Activated CD4-positive, alpha-beta T cell treated with anti-CD3 and anti-CD28 coated beads for 4 hours (primary cell): Measurements from ENCODE around the gene NTN1.

Experiments
- DNase-seq, 2 donors: peaks; one replicate each; pipeline ENCODE4 v3.0.0-alpha.2; 2020

NTN1 gene

GRCh38 chr17:9006175-9006767, 15.0 kb upstream of the NTN1 start:
- no peak for DNase-seq

GRCh38 chr17:9007052-9007714, 14.1 kb upstream of the NTN1 start:
- DNase-seq = no peak

DNA sequence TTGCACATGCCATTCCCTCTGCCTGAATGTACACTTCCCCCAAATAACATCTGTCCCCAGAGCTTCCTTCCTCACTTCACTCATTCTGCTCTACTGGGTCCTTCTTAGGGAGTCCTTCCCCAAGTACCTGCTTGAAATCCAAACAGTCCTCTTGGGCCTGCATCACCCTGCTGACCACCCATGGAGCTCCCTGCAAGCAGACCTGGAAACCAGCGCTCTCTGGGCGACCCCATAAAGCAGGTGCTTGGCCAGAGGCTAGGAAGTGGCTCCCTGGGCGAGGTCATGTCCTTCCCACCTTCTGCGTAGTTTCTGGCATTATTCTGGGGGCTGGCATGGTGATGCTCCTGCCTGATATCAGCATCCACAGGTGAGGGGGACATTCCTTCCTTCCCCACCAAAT, 12.2 kb upstream of the NTN1 start:
- DNase-seq = no peak

DNA sequence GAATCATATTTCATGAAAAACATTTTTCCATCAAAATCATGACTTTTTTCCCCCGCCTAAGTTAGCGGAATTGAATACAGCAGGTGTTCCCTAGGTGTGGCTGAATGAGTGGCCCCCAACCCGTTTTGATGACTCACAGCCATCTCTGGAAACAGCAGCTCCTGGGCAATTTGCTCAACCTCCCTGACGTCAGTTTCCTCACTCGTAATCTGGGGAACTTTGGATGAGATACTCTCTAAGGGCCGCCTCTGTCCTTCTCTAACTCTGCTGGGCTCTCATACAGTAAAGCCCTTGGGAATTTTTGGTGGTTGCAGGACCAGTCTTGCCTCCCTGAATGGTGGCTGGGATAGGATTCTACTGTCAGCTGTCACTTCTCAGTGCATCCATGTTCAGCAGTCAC, 11.6 kb upstream of the NTN1 start:
- no peak for DNase-seq

DNA sequence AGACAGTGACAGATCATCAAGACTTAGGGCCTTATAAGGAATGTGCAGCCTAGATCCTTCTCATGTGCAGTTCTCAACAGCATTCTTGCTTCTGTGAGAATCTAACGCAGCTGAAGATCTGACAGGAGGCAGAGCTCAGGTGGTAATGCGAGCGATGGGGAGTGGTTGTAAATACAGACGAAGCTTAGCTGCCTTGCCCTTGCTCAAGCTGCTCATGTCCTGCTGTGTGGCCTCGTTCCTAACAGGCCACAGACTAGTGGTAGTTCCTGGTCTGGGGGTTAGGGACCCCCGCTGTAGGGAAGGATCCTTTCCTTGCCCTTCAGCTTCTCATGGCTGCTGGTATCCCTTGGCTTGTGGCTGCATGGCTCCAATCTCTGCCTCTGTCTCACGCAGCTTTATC, 10.3 kb upstream of the NTN1 start:
- no peak for DNase-seq

DNA sequence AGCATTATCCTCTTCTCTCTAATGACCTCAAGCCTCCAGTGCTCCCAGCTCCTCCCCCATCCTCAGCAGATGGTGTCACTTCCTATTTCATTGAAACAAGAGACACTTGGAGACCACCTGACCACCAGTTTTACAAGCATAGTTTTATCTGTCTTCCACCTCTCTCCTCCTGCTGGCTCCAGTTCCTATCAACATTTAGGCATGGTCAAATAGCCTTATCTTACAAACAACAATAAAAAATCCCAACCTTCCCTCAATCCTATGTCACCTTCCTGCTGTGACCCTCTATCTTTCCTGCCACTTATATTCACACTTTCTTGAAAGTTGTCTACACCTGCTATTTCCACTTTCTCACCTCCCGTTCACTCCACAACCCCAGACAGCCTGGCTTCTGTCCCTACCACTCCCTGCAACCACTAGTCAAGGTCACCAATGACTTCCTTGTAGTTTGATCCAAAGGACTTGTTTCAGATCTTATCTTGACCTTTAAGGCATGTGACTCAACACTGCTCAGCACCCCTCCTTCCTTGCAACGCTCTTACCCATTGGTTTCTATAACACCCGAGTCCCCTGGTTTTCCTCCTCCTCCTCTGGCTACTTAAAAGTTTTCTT, 4.3 kb upstream of the NTN1 start:
- no peak for DNase-seq

GRCh38 chr17:9018726-9019125, 2.6 kb upstream of the NTN1 start:
- DNase-seq = no peak

DNA sequence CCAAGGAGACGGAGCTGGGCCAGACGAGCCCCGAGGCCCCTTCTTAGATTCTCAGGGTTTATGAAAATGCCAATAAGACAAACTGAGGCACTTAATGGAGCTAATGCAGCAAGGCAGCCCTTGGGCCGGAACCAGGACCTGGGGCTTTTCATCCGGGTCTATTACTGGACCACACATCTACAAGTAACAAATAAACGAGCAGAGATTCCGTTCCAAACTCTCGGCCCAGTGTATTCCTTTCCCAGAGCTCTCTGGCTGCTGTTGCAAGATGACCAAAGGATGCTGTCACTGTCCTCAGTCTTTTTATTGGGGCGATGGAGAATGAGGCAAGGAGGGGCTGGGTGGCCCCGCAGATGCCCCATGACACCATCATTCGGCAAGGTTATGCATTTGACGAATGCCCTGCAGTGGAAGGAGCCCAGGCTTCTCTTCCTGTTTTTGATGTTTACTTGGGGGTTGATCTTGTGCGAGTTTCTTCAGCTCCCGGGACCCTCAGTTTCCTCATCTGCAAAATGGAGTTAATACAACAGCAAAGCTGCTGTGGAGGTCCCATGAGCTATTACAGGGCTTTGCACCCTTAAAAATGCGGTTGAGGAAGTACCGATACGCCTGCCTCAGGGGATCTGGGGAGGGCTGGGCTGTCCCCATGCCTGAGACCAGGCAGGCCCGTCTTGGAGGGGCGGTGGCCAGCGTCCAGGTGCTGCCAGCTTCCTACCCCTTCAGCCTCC, 1.1 kb upstream of the NTN1 start:
- no peak for DNase-seq

DNA sequence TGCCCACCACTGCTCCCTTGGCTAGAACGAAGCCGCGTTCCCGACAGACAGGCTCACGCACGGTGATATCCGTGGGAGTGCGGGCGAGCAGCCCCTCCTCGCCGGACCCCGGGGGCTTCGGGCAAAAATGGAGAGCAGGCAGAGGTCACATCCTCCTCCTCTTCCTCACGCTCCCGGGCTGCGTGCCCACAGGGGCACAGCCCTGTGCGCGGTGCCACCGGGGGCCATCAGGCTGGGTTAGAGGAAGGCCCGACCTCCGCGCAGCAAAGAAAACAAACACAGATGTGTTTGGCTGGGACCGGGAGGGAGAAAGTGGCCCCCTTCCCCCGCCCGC, 519 bp upstream of the NTN1 start:
- DNase-seq = no peak

GRCh38 chr17:9021992-9022572, 772 bp downstream of the NTN1 start:
- DNase-seq = no peak

- DNase-seq = no peak
Observed at GRCh38 chr17:9022573-9023391, 1.5 kb downstream of the NTN1 start.

- no peak for DNase-seq
Observed at GRCh38 chr17:9023392-9024218, 2.3 kb downstream of the NTN1 start.

- no peak for DNase-seq
Observed at GRCh38 chr17:9024497-9024896, 3.2 kb downstream of the NTN1 start.

- DNase-seq = no peak
Observed at GRCh38 chr17:9026741-9027140, 5.4 kb downstream of the NTN1 start.

DNA sequence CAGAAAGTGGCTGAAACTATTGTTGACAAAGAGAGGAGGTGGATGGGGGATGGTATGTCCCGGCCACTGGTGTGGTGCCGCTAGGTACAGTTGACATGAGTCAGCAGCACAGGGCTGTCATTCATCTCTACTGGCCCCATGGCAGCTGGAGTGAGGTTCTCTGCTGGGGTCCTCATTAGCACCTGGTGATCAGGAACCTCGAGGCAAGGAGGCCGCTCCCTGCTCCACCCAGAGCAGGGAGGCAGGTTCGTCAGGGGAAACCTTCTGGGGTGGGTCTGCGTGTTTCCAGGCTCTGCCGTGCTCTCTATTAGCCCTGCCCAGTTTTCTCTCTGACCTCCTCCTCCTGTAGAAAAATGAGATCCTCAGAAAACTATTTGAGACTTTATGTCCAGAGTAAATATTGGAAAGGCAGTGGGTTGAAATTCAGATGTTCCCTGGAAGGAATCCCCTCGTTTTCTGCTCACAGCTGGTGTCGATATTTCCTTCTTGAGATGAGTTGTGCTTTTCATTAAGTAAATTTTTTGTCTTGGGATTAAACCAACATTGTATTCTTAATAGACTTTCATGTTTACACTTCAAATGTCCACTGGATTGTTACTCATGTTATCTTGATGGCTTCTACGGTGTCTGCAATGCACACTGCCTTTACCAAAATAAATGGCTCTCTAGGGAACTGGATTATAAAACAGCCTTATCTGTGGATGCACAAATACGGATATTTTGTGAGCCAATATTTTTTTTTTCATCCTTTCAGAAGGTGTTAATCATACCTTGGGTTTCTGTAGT, 7.1 kb downstream of the NTN1 start:
- DNase-seq = no peak

GRCh38 chr17:9028988-9029570, 7.8 kb downstream of the NTN1 start:
- no peak for DNase-seq

GRCh38 chr17:9032151-9032550, 10.8 kb downstream of the NTN1 start:
- no peak for DNase-seq

DNA sequence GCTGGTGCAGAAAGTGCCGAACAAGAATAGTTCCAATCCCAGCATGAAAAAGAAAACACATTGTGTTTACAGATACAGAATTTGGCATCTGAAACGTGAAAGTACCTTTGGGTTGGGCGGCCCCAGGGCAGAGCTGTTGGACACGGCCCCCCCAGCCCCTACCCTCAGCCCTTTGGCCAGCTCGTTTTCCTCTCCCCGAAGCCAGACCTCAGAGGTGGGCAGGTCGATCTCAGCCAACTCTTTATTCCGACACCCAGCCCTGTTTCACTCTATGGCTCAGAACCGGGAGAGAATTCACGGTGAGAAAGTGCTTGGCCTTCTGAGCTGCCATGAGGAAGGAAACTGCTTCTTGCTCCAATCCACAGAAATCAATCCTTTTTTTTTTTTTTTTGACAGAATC, 11.3 kb downstream of the NTN1 start:
- DNase-seq = no peak

GRCh38 chr17:9035249-9035648, 13.9 kb downstream of the NTN1 start:
- DNase-seq = no peak

GRCh38 chr17:9036336-9036735, 15.0 kb downstream of the NTN1 start:
- no peak for DNase-seq

DNA sequence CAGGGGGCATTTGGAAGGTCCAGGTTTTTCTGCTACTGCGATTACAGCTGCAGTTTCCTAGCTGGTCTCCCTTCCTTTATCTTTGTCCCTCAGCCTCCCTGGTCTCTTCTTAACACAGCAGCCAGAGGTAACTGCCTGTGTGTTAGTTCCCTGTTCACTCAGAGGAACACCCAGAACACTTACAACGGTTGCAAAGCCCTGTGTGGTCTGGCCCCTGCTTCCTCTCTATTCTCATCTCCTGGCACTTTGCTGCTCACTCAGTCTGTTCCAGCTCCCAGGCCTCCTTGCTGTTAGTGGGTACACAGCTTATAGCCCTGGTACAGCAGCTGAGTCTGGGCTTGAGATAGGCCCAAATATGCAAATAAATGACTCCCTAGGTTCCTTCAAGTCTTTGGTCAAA, 16.4 kb downstream of the NTN1 start:
- no peak for DNase-seq
